CD4-positive, CD25-positive, alpha-beta regulatory T cell (primary cell): ENCODE data around the gene OR9Q1. TPM values are rescaled to one million over a fixed set of nuclear protein-coding genes. Genes with fewer than 3 reads are reported as not detected.

Experiments used
- ATAC-seq, 2 donors: fragments of 150-1000 bp; cut with Tn5 transposase; one replicate each; pipeline ENCODE4 v1.10.0; 2021; ENCODE audit warnings: low read depth in 2 of 2, moderate number of reproducible peaks in 2 of 2, moderate library complexity in 1 of 2
- DNase-seq, 3 donors: peaks; one replicate each; pipeline versions ENCODE4 v3.0.0 to v3.0.0-alpha.2; 2012 to 2022; ENCODE audit warnings: mixed read lengths in 1 of 3
- H3K27ac ChIP-seq: one replicate; pipeline ENCODE4 v1.7.0; 2013; ENCODE audit warnings: mild to moderate bottlenecking, low read length; ENCODE audit not compliant: insufficient read depth, poor library complexity, severe bottlenecking
- H3K27me3 ChIP-seq: one replicate; pipeline ENCODE4 v1.7.0; 2013; ENCODE audit warnings: low read length; ENCODE audit not compliant: control insufficient read depth, insufficient read depth
- H3K36me3 ChIP-seq: one replicate; pipeline ENCODE4 v1.7.0; 2013; ENCODE audit warnings: mild to moderate bottlenecking, low read length, moderate library complexity; ENCODE audit not compliant: control insufficient read depth, insufficient read depth
- H3K4me1 ChIP-seq: 2 replicates; pipeline ENCODE4 v1.7.0; 2013; ENCODE audit warnings: mild to moderate bottlenecking, low read length; ENCODE audit not compliant: insufficient read depth, control insufficient read depth, poor library complexity, severe bottlenecking
- H3K4me3 ChIP-seq: one replicate; pipeline ENCODE4 v1.7.0; 2013; ENCODE audit warnings: low read depth, mild to moderate bottlenecking, low read length, moderate library complexity
- H3K9me3 ChIP-seq, 2 experiments: 1 replicate in 1 of 2; 2 replicates in 1 of 2; pipeline ENCODE4 v1.7.0; 2013; ENCODE audit warnings: low read length in 2 of 2, mild to moderate bottlenecking in 1 of 2, moderate library complexity in 1 of 2; ENCODE audit not compliant: control insufficient read depth in 2 of 2
- H3K27ac Mint-ChIP-seq, 3 donors: one replicate each; pipeline ENCODE4 v1.8.0; 2020 to 2022; ENCODE audit warnings: mild to moderate bottlenecking in 3 of 3, mixed read lengths in 3 of 3, moderate library complexity in 2 of 3
- H3K27me3 Mint-ChIP-seq: one replicate; pipeline ENCODE4 v1.8.0; 2022; ENCODE audit warnings: mild to moderate bottlenecking, mixed read lengths
- H3K36me3 Mint-ChIP-seq: one replicate; pipeline ENCODE4 v1.8.0; 2020; ENCODE audit warnings: mixed read lengths
- H3K4me1 Mint-ChIP-seq, 4 donors: one replicate each; pipeline ENCODE4 v1.8.0; 2020 to 2022; ENCODE audit warnings: mixed read lengths in 4 of 4, mild to moderate bottlenecking in 1 of 4
- H3K4me3 Mint-ChIP-seq, 4 donors: one replicate each; pipeline ENCODE4 v1.8.0; 2020 to 2022; ENCODE audit warnings: mild to moderate bottlenecking in 4 of 4, mixed read lengths in 4 of 4, moderate library complexity in 3 of 4
- H3K9me3 Mint-ChIP-seq, 7 donors: one replicate each; pipeline ENCODE4 v1.8.0; 2020 to 2022; ENCODE audit warnings: mixed read lengths in 7 of 7, mild to moderate bottlenecking in 3 of 7, moderate library complexity in 2 of 7
- polyA plus RNA-seq, 4 donors: library from polyadenylated mRNA; unstranded; fragments of 300-500 nt; fragmentation: Illumina TruSeq; gene quantifications; one replicate each; pipeline ENCODE4 v1.2.3, GENCODE V29; 2021
- total RNA-seq: library from RNA; stranded (reverse); gene quantifications from one replicate; pipeline ENCODE4 v1.2.3, GENCODE V29; 2022

Gene OR9Q1
- total and polyA plus RNA-seq, 5 donors from 2014 or later: not detected

DNA sequence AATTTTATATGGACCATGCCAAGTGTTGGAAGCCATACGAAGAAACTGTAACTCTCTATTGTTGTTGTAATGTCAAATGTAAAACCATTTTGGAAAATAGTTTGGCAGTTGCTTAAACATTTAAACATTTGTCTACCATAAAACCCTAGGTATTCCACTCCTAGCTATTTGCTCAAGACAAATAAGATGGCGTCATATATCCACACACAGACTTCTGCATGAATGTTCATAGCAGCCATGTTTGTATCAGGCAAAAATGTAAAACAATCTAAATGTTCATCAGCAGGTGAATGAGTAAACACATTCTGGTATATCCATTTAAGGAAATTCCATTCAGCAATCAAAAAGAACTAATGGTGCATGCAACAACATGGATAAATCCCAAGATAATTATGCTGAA is 73.8 kb downstream of the OR9Q1 start:
- no peak overlapping the region for H3K4me3 Mint-ChIP-seq
- H3K9me3 ChIP-seq: peaks cover 0 to 3% of the 10 kb centered on the region in 2 experiments
- DNase-seq: no peak

DNA sequence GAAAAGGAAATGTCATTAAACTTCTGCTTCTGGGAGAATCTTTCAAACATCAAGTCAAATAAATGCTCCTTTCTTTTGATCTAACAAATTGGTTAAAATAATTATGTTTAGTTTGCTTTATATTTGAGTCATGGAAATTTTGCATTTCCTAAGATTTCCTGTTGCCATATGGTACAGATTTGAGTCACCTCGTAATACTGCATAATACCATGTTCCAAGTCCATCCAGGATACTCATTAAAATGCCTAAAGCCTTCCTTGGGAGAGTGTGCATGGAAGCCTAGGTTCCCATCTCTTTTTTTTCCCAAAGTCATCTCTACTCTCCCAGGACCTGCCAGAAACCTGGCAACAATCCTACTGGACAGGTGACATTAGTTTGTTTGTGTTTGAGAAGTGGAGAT is 97.4 kb downstream of the OR9Q1 start:
- Mint-ChIP-seq H3K27ac (no peak overlapping the region), H3K27me3 (no peaks in the 10 kb centered on the region), H3K36me3 (no peaks in the 10 kb centered on the region), H3K9me3 (peaks cover 0 to 1% (median 0%) of the 10 kb centered on the region in 7 donors), H3K4me3 (no peak overlapping the region), H3K4me1 (no peaks in the 10 kb centered on the region)
- no peaks in the 10 kb centered on the region for H3K27me3 ChIP-seq
- H3K9me3 ChIP-seq: no peaks in the 10 kb centered on the region
- H3K4me1 ChIP-seq: no peaks in the 10 kb centered on the region
- H3K4me3 ChIP-seq: no peak overlapping the region
- H3K36me3 ChIP-seq: no peaks in the 10 kb centered on the region
- no peak for DNase-seq
- H3K27ac ChIP-seq: no peak overlapping the region
- ATAC-seq: no peak

More for the DNA sequence above, 73.8 kb downstream of the OR9Q1 start:
- H3K27me3 Mint-ChIP-seq: no peaks in the 10 kb centered on the region
- no peak for ATAC-seq
- no peak overlapping the region for H3K27ac ChIP-seq
- no peaks in the 10 kb centered on the region for H3K36me3 Mint-ChIP-seq
- H3K4me1 ChIP-seq: no peaks in the 10 kb centered on the region
- no peaks in the 10 kb centered on the region for H3K36me3 ChIP-seq
- no peaks in the 10 kb centered on the region for H3K4me1 Mint-ChIP-seq
- H3K9me3 Mint-ChIP-seq: peaks cover 1 to 10% (median 8%) of the 10 kb centered on the region in 7 donors
- no peak overlapping the region for H3K4me3 ChIP-seq
- H3K27ac Mint-ChIP-seq: no peak overlapping the region
- H3K27me3 ChIP-seq: no peaks in the 10 kb centered on the region

DNA sequence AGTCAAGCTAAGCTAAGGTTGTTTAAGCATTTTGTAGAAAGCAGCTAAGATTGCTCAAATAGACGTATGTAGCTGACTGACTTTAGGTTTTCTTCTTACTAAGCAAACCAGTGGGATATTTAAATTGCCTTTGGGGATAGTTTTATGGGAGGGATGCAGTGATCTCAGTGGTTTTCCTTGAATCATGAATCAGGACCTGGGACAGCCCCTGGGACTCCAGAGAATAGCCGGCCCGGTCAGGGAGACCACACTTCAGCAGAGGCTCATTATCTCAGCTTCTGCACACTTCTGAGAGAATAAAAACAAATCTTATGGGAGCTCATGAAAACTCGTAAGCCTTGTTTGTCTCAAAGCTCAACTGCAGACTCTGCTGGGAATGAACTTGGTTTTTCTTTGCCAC is 101.8 kb downstream of the OR9Q1 start, which contains the start of gene OR9I1:
OR9I1 (minus strand) TSS at position 62 of the 400 bp plus-strand sequence. CDS start 6,086 bp downstream, outside the sequence.
- no peak for ATAC-seq
- no peak within 1 kb of the TSS for H3K27ac Mint-ChIP-seq

DNA sequence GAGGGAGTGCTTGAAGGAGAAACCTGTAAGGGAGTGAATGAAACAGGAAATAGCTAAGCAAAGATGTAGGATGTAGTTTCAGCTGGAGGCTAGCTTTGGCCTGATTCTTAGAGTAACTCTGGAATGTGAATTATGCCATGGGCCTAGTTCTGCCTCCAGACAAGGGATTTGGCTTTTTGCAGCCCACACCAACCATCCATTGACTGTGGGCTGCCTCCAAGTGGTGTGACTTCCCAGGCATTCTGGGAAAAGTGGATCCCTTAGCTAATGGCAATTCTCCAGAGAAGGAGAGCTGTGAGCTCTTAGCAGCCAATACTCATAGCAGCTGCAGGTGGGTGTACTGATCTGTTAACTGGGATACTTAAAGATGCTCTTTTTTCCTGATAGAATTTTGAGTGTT is 103.7 kb downstream of the OR9Q1 start:
- H3K4me3 Mint-ChIP-seq: no peak overlapping the region
- no peaks in the 10 kb centered on the region for H3K36me3 Mint-ChIP-seq
- ATAC-seq: no peak
- no peaks in the 10 kb centered on the region for H3K9me3 Mint-ChIP-seq
- Histone ChIP-seq H3K4me1 (no peaks in the 10 kb centered on the region), H3K9me3 (no peaks in the 10 kb centered on the region), H3K4me3 (no peak overlapping the region), H3K27me3 (no peaks in the 10 kb centered on the region), H3K27ac (no peak overlapping the region), H3K36me3 (no peaks in the 10 kb centered on the region)
- DNase-seq: no peak
- no peak overlapping the region for H3K27ac Mint-ChIP-seq
- H3K27me3 Mint-ChIP-seq: no peaks in the 10 kb centered on the region
- no peaks in the 10 kb centered on the region for H3K4me1 Mint-ChIP-seq

More for the DNA sequence above, 101.8 kb downstream of the OR9Q1 start, which contains the start of gene OR9I1:
- Histone ChIP-seq H3K27ac (no peak within 1 kb of the TSS), H3K4me1 (no peaks in the 10 kb centered on the region), H3K9me3 (no peaks in the 10 kb centered on the region), H3K4me3 (no peak within 1 kb of the TSS), H3K36me3 (no peaks in the 10 kb centered on the region), H3K27me3 (no peaks in the 10 kb centered on the region)
- no peak within 1 kb of the TSS for H3K4me3 Mint-ChIP-seq
- H3K9me3 Mint-ChIP-seq: peaks cover 0 to 1% (median 0%) of the 10 kb centered on the region in 7 donors
- H3K27me3 Mint-ChIP-seq: no peaks in the 10 kb centered on the region
- no peaks in the 10 kb centered on the region for H3K36me3 Mint-ChIP-seq
- no peak for DNase-seq
- no peaks in the 10 kb centered on the region for H3K4me1 Mint-ChIP-seq

DNA sequence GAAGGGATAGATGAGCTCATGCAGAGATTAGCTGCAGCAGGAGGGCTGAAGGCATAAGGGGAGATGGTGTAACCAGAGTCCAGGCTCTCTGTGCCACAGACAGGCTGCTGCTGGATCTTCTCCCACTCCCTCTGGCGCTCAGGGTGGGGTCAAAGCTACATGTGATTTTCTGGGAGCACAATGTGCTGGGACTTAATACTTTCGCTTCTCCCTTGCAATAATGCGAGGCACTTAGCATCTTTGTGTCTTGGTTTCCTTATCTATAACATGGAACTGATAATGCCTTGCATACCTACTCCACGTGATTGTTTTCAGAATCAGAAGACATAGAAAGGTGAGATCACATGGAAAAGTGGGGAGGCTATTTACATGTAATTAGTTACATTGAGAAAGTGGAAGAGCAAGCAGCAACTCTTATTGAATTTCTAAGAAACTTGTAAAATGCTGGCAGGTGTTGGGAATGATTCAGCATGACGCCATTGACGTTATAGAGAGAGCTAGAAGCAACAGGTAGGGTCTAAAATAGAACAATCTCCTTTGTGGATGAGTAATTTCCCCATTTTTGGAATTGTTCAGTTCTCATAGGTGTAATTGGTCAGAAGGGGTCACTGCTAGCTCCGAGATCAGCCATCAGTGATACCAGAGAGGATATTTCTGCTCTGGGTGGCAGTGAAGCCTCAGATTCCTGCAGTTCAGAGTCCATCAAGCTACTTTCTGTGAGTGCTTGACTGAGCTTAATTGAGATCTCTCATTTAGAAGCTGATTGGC is 109.8 kb downstream of the OR9Q1 start:
- Mint-ChIP-seq H3K4me3 (no peak overlapping the region), H3K27ac (no peak overlapping the region), H3K27me3 (no peaks in the 10 kb centered on the region), H3K9me3 (peaks cover 0 to 2% (median 0%) of the 10 kb centered on the region in 7 donors), H3K36me3 (no peaks in the 10 kb centered on the region), H3K4me1 (no peaks in the 10 kb centered on the region)
- H3K27ac ChIP-seq: no peak overlapping the region
- H3K4me3 ChIP-seq: no peak overlapping the region
- no peaks in the 10 kb centered on the region for H3K4me1 ChIP-seq
- H3K9me3 ChIP-seq: no peaks in the 10 kb centered on the region
- no peaks in the 10 kb centered on the region for H3K27me3 ChIP-seq
- no peak for ATAC-seq
- no peak for DNase-seq
- no peaks in the 10 kb centered on the region for H3K36me3 ChIP-seq

DNA sequence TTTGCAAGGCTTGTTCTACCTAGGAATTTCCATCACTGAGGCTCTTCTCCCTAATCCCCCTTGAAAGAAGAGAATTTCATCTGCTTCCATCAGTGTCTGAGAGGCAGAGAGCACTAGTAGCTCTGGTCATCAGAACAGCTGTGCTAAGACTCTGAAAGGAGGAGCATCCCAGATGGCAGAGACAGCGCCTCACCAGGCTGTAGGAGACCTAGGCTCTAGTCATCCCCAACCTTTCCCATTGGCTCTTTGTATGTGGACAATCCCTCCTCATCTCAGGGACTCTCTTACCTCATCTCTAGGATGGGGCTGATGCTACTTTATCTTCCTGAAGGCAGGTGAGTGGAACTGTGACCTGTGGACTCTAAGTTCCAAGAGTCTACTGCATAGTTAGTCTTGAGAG is 110.5 kb downstream of the OR9Q1 start:
- Histone ChIP-seq H3K27me3 (no peaks in the 10 kb centered on the region), H3K36me3 (no peaks in the 10 kb centered on the region), H3K4me1 (no peaks in the 10 kb centered on the region), H3K9me3 (no peaks in the 10 kb centered on the region), H3K4me3 (no peak overlapping the region), H3K27ac (no peak overlapping the region)
- DNase-seq: no peak
- ATAC-seq: no peak
- Mint-ChIP-seq H3K27me3 (no peaks in the 10 kb centered on the region), H3K27ac (no peak overlapping the region), H3K36me3 (no peaks in the 10 kb centered on the region), H3K4me1 (no peaks in the 10 kb centered on the region), H3K9me3 (peaks cover 0 to 2% (median 0%) of the 10 kb centered on the region in 7 donors), H3K4me3 (no peak overlapping the region)

DNA sequence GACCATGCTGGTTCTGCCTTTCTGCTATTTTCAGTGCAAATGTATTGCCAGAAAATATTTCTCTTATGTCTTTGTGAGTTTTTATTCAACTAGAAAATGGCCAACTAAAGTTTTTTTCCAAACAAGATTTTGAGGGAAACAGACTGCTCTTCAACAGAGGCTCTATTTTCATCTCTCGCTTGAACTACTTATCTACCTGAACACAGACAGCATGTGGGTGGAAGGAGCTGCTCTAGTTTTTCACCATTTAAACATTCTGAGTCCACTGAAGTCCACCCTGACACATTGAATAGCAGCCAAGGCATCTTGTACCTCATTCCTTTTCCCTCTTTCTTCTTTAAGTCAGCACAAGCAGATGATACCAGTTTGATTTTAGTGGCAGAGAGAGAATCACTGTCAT is 111.5 kb downstream of the OR9Q1 start:
- Histone ChIP-seq H3K4me1 (no peaks in the 10 kb centered on the region), H3K36me3 (no peaks in the 10 kb centered on the region), H3K4me3 (no peak overlapping the region), H3K9me3 (no peaks in the 10 kb centered on the region), H3K27me3 (no peaks in the 10 kb centered on the region), H3K27ac (no peak overlapping the region)
- H3K4me3 Mint-ChIP-seq: no peak overlapping the region
- ATAC-seq (no peak), DNase-seq (no peak)
- peaks cover 0 to 6% (median 0%) of the 10 kb centered on the region in 7 donors for H3K9me3 Mint-ChIP-seq
- H3K27ac Mint-ChIP-seq: no peak overlapping the region
- no peaks in the 10 kb centered on the region for H3K27me3 Mint-ChIP-seq
- no peaks in the 10 kb centered on the region for H3K36me3 Mint-ChIP-seq
- H3K4me1 Mint-ChIP-seq: no peaks in the 10 kb centered on the region

DNA sequence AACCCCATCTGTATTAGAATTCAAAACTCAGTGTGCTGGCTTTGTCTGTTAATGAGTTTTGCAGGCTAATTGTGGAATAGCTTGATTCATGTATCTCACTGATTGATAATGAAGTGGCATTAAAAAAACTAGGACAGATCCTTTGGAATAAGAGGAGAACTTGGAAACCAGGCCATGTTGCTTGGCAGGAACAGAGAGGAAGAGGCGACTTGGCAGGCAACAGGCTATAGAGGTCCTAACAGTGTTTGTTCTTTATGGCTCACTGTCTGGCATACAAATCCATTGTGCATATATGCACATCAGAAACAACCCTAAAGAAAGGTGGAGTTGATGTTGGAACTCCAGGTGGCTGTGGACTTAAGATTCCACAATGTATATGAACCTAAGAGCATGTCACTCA is 119.1 kb downstream of the OR9Q1 start:
- Mint-ChIP-seq H3K27me3 (peaks cover 6% of the 10 kb centered on the region), H3K36me3 (no peaks in the 10 kb centered on the region), H3K27ac (no peak overlapping the region), H3K4me3 (no peak overlapping the region), H3K4me1 (no peaks in the 10 kb centered on the region), H3K9me3 (peaks cover 0 to 6% (median 0%) of the 10 kb centered on the region in 7 donors)
- no peaks in the 10 kb centered on the region for H3K9me3 ChIP-seq
- no peak overlapping the region for H3K4me3 ChIP-seq
- no peak overlapping the region for H3K27ac ChIP-seq
- H3K36me3 ChIP-seq: no peaks in the 10 kb centered on the region
- ATAC-seq: no peak
- no peak for DNase-seq
- no peaks in the 10 kb centered on the region for H3K4me1 ChIP-seq
- no peaks in the 10 kb centered on the region for H3K27me3 ChIP-seq
